Activated naive CD8-positive, alpha-beta T cell treated with anti-CD3 and anti-CD28 coated beads, Interleukin-2, amount 50 U/mL, for 16 hours (primary cell): ENCODE results near the gene EPS8.

Experiments
- DNase-seq: peaks from one replicate; pipeline ENCODE4 v3.0.0-alpha.2; 2020; ENCODE audit warnings: low read depth, low spot score

Gene EPS8

GRCh38 chr12:15789220-15790171 lies at the start of gene EPS8:
EPS8 (minus strand) TSS chr12:15789388; CDS start chr12:15682951, 106,437 bp downstream.
- peak; percentile 69 for DNase-seq

- DNase-seq: no peak
Observed at GRCh38 chr12:15837141-15837790, 48.1 kb upstream of the EPS8 start.

GRCh38 chr12:15834575-15834974 lies 45.4 kb upstream of the EPS8 start:
- no peak for DNase-seq

GRCh38 chr12:15831315-15831978 lies 42.3 kb upstream of the EPS8 start:
- DNase-seq: no peak

- DNase-seq: no peak
Observed at GRCh38 chr12:15830538-15830937, 41.4 kb upstream of the EPS8 start.

- DNase-seq: no peak
Observed at GRCh38 chr12:15829949-15830348, 40.8 kb upstream of the EPS8 start.

- DNase-seq: no peak
Observed at GRCh38 chr12:15829255-15829654, 40.1 kb upstream of the EPS8 start.

GRCh38 chr12:15827136-15827535 lies 37.9 kb upstream of the EPS8 start:
- no peak for DNase-seq

GRCh38 chr12:15824516-15824915 lies 35.3 kb upstream of the EPS8 start:
- DNase-seq: no peak

- no peak for DNase-seq
Observed at GRCh38 chr12:15823360-15824128, 34.4 kb upstream of the EPS8 start.

- DNase-seq: no peak
Observed at GRCh38 chr12:15819644-15820437, 30.7 kb upstream of the EPS8 start.

- no peak for DNase-seq
Observed at GRCh38 chr12:15818418-15818817, 29.2 kb upstream of the EPS8 start.

- no peak for DNase-seq
Observed at GRCh38 chr12:15815730-15816129, 26.5 kb upstream of the EPS8 start.

GRCh38 chr12:15811214-15812127 lies 22.3 kb upstream of the EPS8 start:
- DNase-seq: no peak

- DNase-seq: no peak
Observed at GRCh38 chr12:15808652-15809051, 19.5 kb upstream of the EPS8 start.

GRCh38 chr12:15808250-15808649 lies 19.1 kb upstream of the EPS8 start:
- no peak for DNase-seq

- no peak for DNase-seq
Observed at GRCh38 chr12:15806826-15807225, 17.6 kb upstream of the EPS8 start.

- DNase-seq: no peak
Observed at GRCh38 chr12:15801770-15802744, 12.9 kb upstream of the EPS8 start.
